Keratinocyte (primary cell): ENCODE measurements around the gene KRTAP12-1. TPM values are rescaled to one million over a fixed set of nuclear protein-coding genes. Genes with fewer than 3 reads are reported as not detected.
"Not testable (repeated sequence)": the region's sequence is repeated elsewhere in the genome, so short reads cannot be mapped to it uniquely, and the experiment has no call there.

Experiments used
- DNase-seq: peaks from one replicate; pipeline ENCODE4 v3.0.0-alpha.2; 2011; ENCODE audit warnings: low read depth, missing footprints, low spot score
- FAIRE-seq: peaks from 2 replicates; lab custom pipeline; 2011; peaks lifted over from hg19 to GRCh38; lab: Jason Lieb, UNC
- H2AFZ ChIP-seq: 2 replicates; pipeline ENCODE4 v1.6.0; 2012; ENCODE audit warnings: low read length, control low read depth, inconsistent platforms; ENCODE audit not compliant: control insufficient read depth
- H3K27ac ChIP-seq: 2 replicates; pipeline ENCODE4 v1.5.1; 2011; ENCODE audit warnings: low read length; ENCODE audit not compliant: control insufficient read depth, insufficient read depth
- H3K27me3 ChIP-seq: 3 replicates; pipeline ENCODE4 v1.6.0; 2011; ENCODE audit warnings: low read length; ENCODE audit not compliant: control insufficient read depth, insufficient read depth; ENCODE audit errors: extremely low read depth
- H3K36me3 ChIP-seq, 2 experiments: 2 replicates in 1 of 2; 3 replicates in 1 of 2; pipeline ENCODE4 v1.5.1; 2011; ENCODE audit warnings: low read length in 2 of 2, mild to moderate bottlenecking in 1 of 2; ENCODE audit not compliant: control insufficient read depth in 2 of 2, insufficient read depth in 2 of 2; ENCODE audit errors: extremely low read depth in 1 of 2
- H3K4me1 ChIP-seq: 3 replicates; pipeline ENCODE4 v1.5.1; 2011; ENCODE audit warnings: low read length; ENCODE audit not compliant: control insufficient read depth, insufficient read depth; ENCODE audit errors: extremely low read depth
- H3K4me2 ChIP-seq: 3 replicates; pipeline ENCODE4 v1.6.0; 2011; ENCODE audit warnings: low read depth, low read length; ENCODE audit not compliant: control insufficient read depth, insufficient read depth; ENCODE audit errors: extremely low read depth
- H3K4me3 ChIP-seq, 3 experiments: fragments of 200-600 bp in 1 of 3; sonication (generic) in 1 of 3; 2 replicates in 2 of 3; 3 replicates in 1 of 3; pipeline ENCODE4 v1.5.1; 2011 to 2016; ENCODE audit warnings: low read length in 3 of 3, mild to moderate bottlenecking in 3 of 3, control low read depth in 2 of 3, inconsistent platforms in 1 of 3, low read depth in 1 of 3, mixed read lengths in 1 of 3, mixed run types in 1 of 3, moderate library complexity in 1 of 3; ENCODE audit not compliant: control insufficient read depth in 2 of 3, insufficient read depth in 2 of 3; ENCODE audit errors: extremely low read depth in 1 of 3
- H3K79me2 ChIP-seq: 2 replicates; pipeline ENCODE4 v1.6.0; 2012; ENCODE audit warnings: low read length; ENCODE audit not compliant: control insufficient read depth, insufficient read depth
- H3K9ac ChIP-seq: 3 replicates; pipeline ENCODE4 v1.6.0; 2011; ENCODE audit warnings: low read length; ENCODE audit not compliant: control insufficient read depth, insufficient read depth; ENCODE audit errors: extremely low read depth
- H3K9me1 ChIP-seq: 3 replicates; pipeline ENCODE4 v1.6.0; 2011; ENCODE audit warnings: low read length; ENCODE audit not compliant: control insufficient read depth, insufficient read depth; ENCODE audit errors: extremely low read depth
- H3K9me3 ChIP-seq: 2 replicates; pipeline ENCODE4 v1.5.1; 2012; ENCODE audit warnings: low read depth, low read length; ENCODE audit not compliant: control insufficient read depth
- H4K20me1 ChIP-seq: 3 replicates; pipeline ENCODE4 v1.6.0; 2011; ENCODE audit warnings: low read length; ENCODE audit not compliant: control insufficient read depth, insufficient read depth; ENCODE audit errors: extremely low read depth
- CTCF ChIP-seq, 3 experiments: IDR thresholded peaks in 1 of 3; conservative IDR thresholded peaks in 1 of 3; optimal IDR thresholded peaks in 1 of 3; 2 replicates in 2 of 3; 3 replicates in 1 of 3; pipeline versions ENCODE3 to v1.5.1; 2011; ENCODE audit warnings: low read length in 3 of 3, mild to moderate bottlenecking in 3 of 3, moderate library complexity in 2 of 3, control low read depth in 1 of 3, inconsistent platforms in 1 of 3; ENCODE audit not compliant: insufficient read depth in 2 of 3; ENCODE audit errors: extremely low read depth in 1 of 3
- EZH2 ChIP-seq: IDR thresholded peaks from one replicate; pipeline ENCODE4 v1.6.1; 2012; ENCODE audit warnings: inconsistent platforms, mild to moderate bottlenecking, low read length, moderate library complexity
- dilution Hi-C: fragments of 300-500 bp; cut with MboI; formaldehyde crosslinking; loops from one replicate; pipeline ENCODE4 v1.7.0; 2020; ENCODE audit warnings: low sequenced_read_pairs; ENCODE audit not compliant: extremely low pct_ligation_motif_present
- polyA plus RNA-seq, 5 experiments: library from polyadenylated mRNA; depleted of rRNA in 3 of 5; stranded (reverse) in 3 of 5; stranded (forward) in 1 of 5; unstranded in 1 of 5; fragments of >200 nt; gene quantifications; 1 replicate in 1 of 5; 2 replicates in 3 of 5; 3 replicates in 1 of 5; pipeline versions ENCODE4 v1.2.1 to v1.2.3, GENCODE V29; 2011 to 2012; ENCODE audit warnings: missing spikeins in 2 of 5, low read depth in 1 of 5, low replicate concordance in 1 of 5

The KRTAP12-1 gene
- polyA plus RNA-seq, 1 donor (not counting 4 experiments of a cell fraction or from before 2014, with no cell fraction given) = not detected

DNA sequence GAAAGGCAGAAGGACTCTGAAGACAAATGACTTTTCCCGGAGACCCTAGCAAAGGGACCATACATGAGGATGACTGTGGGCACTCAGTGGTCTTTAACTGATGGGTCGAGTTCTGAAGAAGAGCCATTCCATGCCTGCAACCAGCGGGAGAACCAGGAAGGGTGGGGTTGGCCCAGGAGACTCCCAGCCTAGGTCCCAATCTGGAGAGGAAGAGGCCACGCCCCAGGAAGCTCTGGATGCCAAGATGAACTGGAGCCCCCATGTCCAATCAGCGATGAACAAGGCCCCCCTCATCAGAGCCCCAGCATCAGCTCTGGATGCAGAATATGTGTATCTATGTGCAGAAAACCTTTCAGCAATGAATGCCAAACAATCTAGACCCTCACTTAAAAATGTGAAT, 41.2 kb downstream of the KRTAP12-1 start:
- Histone ChIP-seq H2AFZ (no peak overlapping the region), H3K4me2 (no peak overlapping the region), H3K27ac (no peak overlapping the region), H3K9ac (no peak overlapping the region), H3K36me3 (no peaks in the 10 kb centered on the region), H4K20me1 (no peaks in the 10 kb centered on the region), H3K4me3 (no peak overlapping the region), H3K4me1 (no peaks in the 10 kb centered on the region), H3K9me3 (peaks cover 1% of the 10 kb centered on the region), H3K9me1 (no peaks in the 10 kb centered on the region), H3K79me2 (no peaks in the 10 kb centered on the region), H3K27me3 (no peaks in the 10 kb centered on the region)
- no peak for DNase-seq
- no peak for FAIRE-seq
- TF ChIP-seq EZH2 (no peak), CTCF (optimal IDR thresholded peaks at IDR 0.05 in 1 of 3, IDR thresholded peaks at IDR 0.05 in 1 of 3, conservative IDR thresholded peaks at IDR 0.05 in 1 of 3; ENCODE audit: extremely low read depth in 1 of 3, insufficient read depth in 2 of 3, low read length in 3 of 3) (no peak)
- dilution Hi-C loops = no loop called here

GRCh38 chr21:44639331-44639655, 42.7 kb downstream of the KRTAP12-1 start:
- Histone ChIP-seq H3K27ac (no peak overlapping the region), H3K9ac (no peak overlapping the region), H3K9me3 (no peaks in the 10 kb centered on the region), H4K20me1 (no peaks in the 10 kb centered on the region), H2AFZ (no peak overlapping the region), H3K27me3 (no peaks in the 10 kb centered on the region), H3K36me3 (no peaks in the 10 kb centered on the region), H3K79me2 (no peaks in the 10 kb centered on the region), H3K4me3 (no peak overlapping the region), H3K4me2 (no peak overlapping the region), H3K9me1 (no peaks in the 10 kb centered on the region), H3K4me1 (no peaks in the 10 kb centered on the region)
- DNase-seq = no peak
- no peak for TF ChIP-seq EZH2
- no peak for TF ChIP-seq CTCF (optimal IDR thresholded peaks at IDR 0.05 in 1 of 3, IDR thresholded peaks at IDR 0.05 in 1 of 3, conservative IDR thresholded peaks at IDR 0.05 in 1 of 3; ENCODE audit: extremely low read depth in 1 of 3, insufficient read depth in 2 of 3, low read length in 3 of 3)
- dilution Hi-C loops = no loop called here
- FAIRE-seq = no peak

DNA sequence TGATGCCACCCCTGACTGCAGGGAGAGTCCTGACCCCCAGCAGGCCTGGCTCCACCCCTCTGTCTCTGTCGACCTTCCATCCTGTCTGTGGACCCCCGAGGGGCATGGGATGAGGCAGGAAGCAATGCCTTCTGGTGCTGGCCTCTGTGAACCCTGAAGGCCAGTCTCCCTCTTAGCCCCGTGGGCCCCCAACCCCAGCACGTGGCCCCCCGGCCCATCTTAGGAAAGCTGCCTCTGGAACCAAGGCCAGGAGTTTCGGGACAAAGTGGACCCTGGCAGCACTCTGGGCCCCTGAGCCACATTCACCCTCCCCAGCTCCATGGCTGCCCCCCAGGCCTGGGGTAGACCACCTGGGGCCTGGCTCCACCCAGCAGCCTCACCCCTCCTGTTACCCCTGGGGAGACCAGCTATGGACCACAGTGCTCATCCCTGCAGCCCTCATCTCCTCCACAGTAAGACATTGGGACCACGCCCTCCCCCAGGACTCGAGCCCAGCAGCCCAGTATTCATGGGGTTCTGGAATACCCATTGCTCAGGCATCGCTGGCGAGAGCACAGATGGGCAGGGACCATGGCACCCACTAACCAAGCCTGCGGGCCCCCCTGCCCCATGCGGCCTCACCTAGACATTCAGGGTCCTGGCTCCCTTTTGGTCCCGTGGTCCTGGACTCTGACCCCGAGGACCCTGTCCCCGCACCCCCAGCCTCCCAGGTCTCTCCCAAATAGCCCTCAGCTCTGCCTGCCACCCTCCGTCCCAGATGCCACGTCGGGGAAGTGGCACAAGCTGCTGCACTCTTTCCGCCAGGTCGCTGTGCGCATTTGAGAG, 43.2 kb downstream of the KRTAP12-1 start:
- H3K27me3 ChIP-seq, H3K9ac ChIP-seq, H3K27ac ChIP-seq, DNase-seq, H3K9me1 ChIP-seq, dilution Hi-C loops, H4K20me1 ChIP-seq, H3K4me2 ChIP-seq, H3K4me1 ChIP-seq, H3K4me3 ChIP-seq, H3K9me3 ChIP-seq, H2AFZ ChIP-seq, H3K36me3 ChIP-seq, FAIRE-seq, H3K79me2 ChIP-seq: not testable (repeated sequence)

- H3K79me2 ChIP-seq, H3K27me3 ChIP-seq, H3K9me3 ChIP-seq, dilution Hi-C loops, H3K36me3 ChIP-seq, H3K4me1 ChIP-seq, H3K4me3 ChIP-seq, FAIRE-seq, DNase-seq, H3K9me1 ChIP-seq, H3K9ac ChIP-seq, H4K20me1 ChIP-seq, H3K27ac ChIP-seq, H2AFZ ChIP-seq, H3K4me2 ChIP-seq: not testable (repeated sequence)
Observed at GRCh38 chr21:44637851-44638348, 44.1 kb downstream of the KRTAP12-1 start.
